GM19351 (cell line): ENCODE results near the gene PPP1R14B.
A peak's percentile ranks its signal among the peaks of the same experiment; 100 is the strongest.
"Not testable (repeated sequence)": the region's sequence is repeated elsewhere in the genome, so short reads cannot be mapped to it uniquely, and the experiment has no call there.

Experiments
- ATAC-seq: cut with Tn5 transposase; IDR thresholded peaks from one replicate; pipeline ENCODE4 v1.9.1; 2021; ENCODE audit warnings: mild to moderate bottlenecking, moderate library complexity; ENCODE audit not compliant: unreplicated experiment

PPP1R14B gene

GRCh38 chr11:64247729-64248531 is 1.2 kb upstream of the PPP1R14B start:
- ATAC-seq: no peak

GRCh38 chr11:64246621-64246870 is 197 bp downstream of the PPP1R14B start:
- ATAC-seq: not testable (repeated sequence)

GRCh38 chr11:64245797-64246620 is 734 bp downstream of the PPP1R14B start:
- ATAC-seq: no peak

- ATAC-seq: no peak
Observed at GRCh38 chr11:64245401-64245796, 1.3 kb downstream of the PPP1R14B start.

- ATAC-seq: no peak
Observed at GRCh38 chr11:64244966-64245365, 1.8 kb downstream of the PPP1R14B start.

- ATAC-seq: no peak
Observed at GRCh38 chr11:64244107-64244506, 2.6 kb downstream of the PPP1R14B start.

- ATAC-seq: no peak
Observed at GRCh38 chr11:64243236-64243854, 3.4 kb downstream of the PPP1R14B start.

GRCh38 chr11:64241491-64242374 is 5.0 kb downstream of the PPP1R14B start:
- peak; percentile 7 for ATAC-seq

GRCh38 chr11:64241241-64241490 is 5.6 kb downstream of the PPP1R14B start:
- peak; percentile 63 for ATAC-seq

- peak; percentile 41 for ATAC-seq
Observed at GRCh38 chr11:64240435-64241240, 6.1 kb downstream of the PPP1R14B start, which contains the start of gene FKBP2. Gene FKBP2, plus strand, starts transcription at chr11:64241095. Its CDS starts 1,293 bp downstream, at chr11:64242388.

GRCh38 chr11:64239662-64240434 is 6.9 kb downstream of the PPP1R14B start:
- no peak for ATAC-seq

- no peak for ATAC-seq
Observed at GRCh38 chr11:64238999-64239398, 7.7 kb downstream of the PPP1R14B start.

GRCh38 chr11:64238076-64238475 is 8.7 kb downstream of the PPP1R14B start:
- ATAC-seq: no peak

- no peak for ATAC-seq
Observed at GRCh38 chr11:64237484-64237951, 9.2 kb downstream of the PPP1R14B start.

- no peak for ATAC-seq
Observed at GRCh38 chr11:64235437-64236161, 11.1 kb downstream of the PPP1R14B start.

GRCh38 chr11:64234647-64235379 is 11.9 kb downstream of the PPP1R14B start:
- peak; percentile 30 for ATAC-seq

GRCh38 chr11:64233913-64234586 is 12.7 kb downstream of the PPP1R14B start, which contains the start of gene VEGFB:
Gene VEGFB, plus strand, starts transcription at chr11:64234584. Its CDS starts 250 bp downstream, at chr11:64234834.
- ATAC-seq: peak; percentile 43
